Liver (tissue), 3 donors: ENCODE results near the gene CSF2.

ENCODE experiments used
- EGR1 ChIP-seq, 2 donors: IDR thresholded peaks; 2 replicates each; pipeline ENCODE4 v1.6.1; 2016 to 2018; ENCODE audit warnings: antibody characterized with exemption in 2 of 2, low read depth in 2 of 2
- FOXA1 ChIP-seq: IDR thresholded peaks from 2 replicates; pipeline ENCODE4 v1.6.1; 2016; ENCODE audit warnings: antibody characterized with exemption
- GABPA ChIP-seq, 2 donors: IDR thresholded peaks in 1 of 2; conservative IDR thresholded peaks in 1 of 2; 2 replicates each; pipeline ENCODE4 v1.6.1; 2016; ENCODE audit warnings: antibody characterized with exemption in 2 of 2, mild to moderate bottlenecking in 1 of 2, moderate library complexity in 1 of 2
- HNF4A ChIP-seq, 2 donors: conservative IDR thresholded peaks; 2 replicates each; pipeline ENCODE4 v1.6.1; 2016; ENCODE audit warnings: antibody characterized with exemption in 2 of 2, mild to moderate bottlenecking in 2 of 2
- JUND ChIP-seq, 2 donors: IDR thresholded peaks; 2 replicates each; pipeline ENCODE4 v1.6.1; 2016; ENCODE audit warnings: antibody characterized with exemption in 2 of 2
- RAD21 ChIP-seq, 2 donors: IDR thresholded peaks; 2 replicates each; pipeline ENCODE4 v1.6.1; 2016; ENCODE audit warnings: antibody characterized with exemption in 2 of 2, mild to moderate bottlenecking in 2 of 2
- SP1 ChIP-seq: IDR thresholded peaks from 2 replicates; pipeline ENCODE4 v1.6.1; 2018; ENCODE audit warnings: antibody characterized with exemption, mild to moderate bottlenecking
- TAF1 ChIP-seq: conservative IDR thresholded peaks from 2 replicates; pipeline ENCODE4 v1.6.1; 2016; ENCODE audit warnings: antibody characterized with exemption, mild to moderate bottlenecking
- YY1 ChIP-seq: IDR thresholded peaks from 2 replicates; pipeline ENCODE4 v1.6.1; 2016; ENCODE audit warnings: antibody characterized with exemption, mild to moderate bottlenecking
- TF ChIP-seq, protein P1 (sequence below): fragments of 150-350 bp; IDR thresholded peaks from 2 replicates; pipeline ENCODE4 v1.5.1; 2017; ENCODE audit warnings: improper control_type of control experiment, low read depth, low read length; ENCODE audit not compliant: missing input control
- TF ChIP-seq, protein P2 (sequence below): IDR thresholded peaks from 2 replicates; pipeline ENCODE4 v1.6.1; 2016; ENCODE audit warnings: antibody characterized with exemption
- TF ChIP-seq, protein P3 (sequence below): IDR thresholded peaks from 2 replicates; pipeline ENCODE4 v1.6.1; 2016; ENCODE audit warnings: antibody characterized with exemption, mild to moderate bottlenecking
- TF ChIP-seq, protein P4 (sequence below): IDR thresholded peaks from 2 replicates; pipeline ENCODE4 v1.6.1; 2016; ENCODE audit warnings: antibody characterized with exemption
- donor health status: healthy.
- donor health status: healthy.

- no peak for TF ChIP-seq TAF1
- TF ChIP-seq, protein P1, sequence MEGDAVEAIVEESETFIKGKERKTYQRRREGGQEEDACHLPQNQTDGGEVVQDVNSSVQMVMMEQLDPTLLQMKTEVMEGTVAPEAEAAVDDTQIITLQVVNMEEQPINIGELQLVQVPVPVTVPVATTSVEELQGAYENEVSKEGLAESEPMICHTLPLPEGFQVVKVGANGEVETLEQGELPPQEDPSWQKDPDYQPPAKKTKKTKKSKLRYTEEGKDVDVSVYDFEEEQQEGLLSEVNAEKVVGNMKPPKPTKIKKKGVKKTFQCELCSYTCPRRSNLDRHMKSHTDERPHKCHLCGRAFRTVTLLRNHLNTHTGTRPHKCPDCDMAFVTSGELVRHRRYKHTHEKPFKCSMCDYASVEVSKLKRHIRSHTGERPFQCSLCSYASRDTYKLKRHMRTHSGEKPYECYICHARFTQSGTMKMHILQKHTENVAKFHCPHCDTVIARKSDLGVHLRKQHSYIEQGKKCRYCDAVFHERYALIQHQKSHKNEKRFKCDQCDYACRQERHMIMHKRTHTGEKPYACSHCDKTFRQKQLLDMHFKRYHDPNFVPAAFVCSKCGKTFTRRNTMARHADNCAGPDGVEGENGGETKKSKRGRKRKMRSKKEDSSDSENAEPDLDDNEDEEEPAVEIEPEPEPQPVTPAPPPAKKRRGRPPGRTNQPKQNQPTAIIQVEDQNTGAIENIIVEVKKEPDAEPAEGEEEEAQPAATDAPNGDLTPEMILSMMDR: no peak
- TF ChIP-seq, protein P2, sequence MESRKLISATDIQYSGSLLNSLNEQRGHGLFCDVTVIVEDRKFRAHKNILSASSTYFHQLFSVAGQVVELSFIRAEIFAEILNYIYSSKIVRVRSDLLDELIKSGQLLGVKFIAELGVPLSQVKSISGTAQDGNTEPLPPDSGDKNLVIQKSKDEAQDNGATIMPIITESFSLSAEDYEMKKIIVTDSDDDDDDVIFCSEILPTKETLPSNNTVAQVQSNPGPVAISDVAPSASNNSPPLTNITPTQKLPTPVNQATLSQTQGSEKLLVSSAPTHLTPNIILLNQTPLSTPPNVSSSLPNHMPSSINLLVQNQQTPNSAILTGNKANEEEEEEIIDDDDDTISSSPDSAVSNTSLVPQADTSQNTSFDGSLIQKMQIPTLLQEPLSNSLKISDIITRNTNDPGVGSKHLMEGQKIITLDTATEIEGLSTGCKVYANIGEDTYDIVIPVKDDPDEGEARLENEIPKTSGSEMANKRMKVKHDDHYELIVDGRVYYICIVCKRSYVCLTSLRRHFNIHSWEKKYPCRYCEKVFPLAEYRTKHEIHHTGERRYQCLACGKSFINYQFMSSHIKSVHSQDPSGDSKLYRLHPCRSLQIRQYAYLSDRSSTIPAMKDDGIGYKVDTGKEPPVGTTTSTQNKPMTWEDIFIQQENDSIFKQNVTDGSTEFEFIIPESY: no peak
- no peak for TF ChIP-seq RAD21 (IDR thresholded peaks at IDR 0.05)
- TF ChIP-seq, protein P3, sequence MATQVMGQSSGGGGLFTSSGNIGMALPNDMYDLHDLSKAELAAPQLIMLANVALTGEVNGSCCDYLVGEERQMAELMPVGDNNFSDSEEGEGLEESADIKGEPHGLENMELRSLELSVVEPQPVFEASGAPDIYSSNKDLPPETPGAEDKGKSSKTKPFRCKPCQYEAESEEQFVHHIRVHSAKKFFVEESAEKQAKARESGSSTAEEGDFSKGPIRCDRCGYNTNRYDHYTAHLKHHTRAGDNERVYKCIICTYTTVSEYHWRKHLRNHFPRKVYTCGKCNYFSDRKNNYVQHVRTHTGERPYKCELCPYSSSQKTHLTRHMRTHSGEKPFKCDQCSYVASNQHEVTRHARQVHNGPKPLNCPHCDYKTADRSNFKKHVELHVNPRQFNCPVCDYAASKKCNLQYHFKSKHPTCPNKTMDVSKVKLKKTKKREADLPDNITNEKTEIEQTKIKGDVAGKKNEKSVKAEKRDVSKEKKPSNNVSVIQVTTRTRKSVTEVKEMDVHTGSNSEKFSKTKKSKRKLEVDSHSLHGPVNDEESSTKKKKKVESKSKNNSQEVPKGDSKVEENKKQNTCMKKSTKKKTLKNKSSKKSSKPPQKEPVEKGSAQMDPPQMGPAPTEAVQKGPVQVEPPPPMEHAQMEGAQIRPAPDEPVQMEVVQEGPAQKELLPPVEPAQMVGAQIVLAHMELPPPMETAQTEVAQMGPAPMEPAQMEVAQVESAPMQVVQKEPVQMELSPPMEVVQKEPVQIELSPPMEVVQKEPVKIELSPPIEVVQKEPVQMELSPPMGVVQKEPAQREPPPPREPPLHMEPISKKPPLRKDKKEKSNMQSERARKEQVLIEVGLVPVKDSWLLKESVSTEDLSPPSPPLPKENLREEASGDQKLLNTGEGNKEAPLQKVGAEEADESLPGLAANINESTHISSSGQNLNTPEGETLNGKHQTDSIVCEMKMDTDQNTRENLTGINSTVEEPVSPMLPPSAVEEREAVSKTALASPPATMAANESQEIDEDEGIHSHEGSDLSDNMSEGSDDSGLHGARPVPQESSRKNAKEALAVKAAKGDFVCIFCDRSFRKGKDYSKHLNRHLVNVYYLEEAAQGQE: no peak
- no peak for TF ChIP-seq JUND (IDR thresholded peaks at IDR 0.05)
- TF ChIP-seq EGR1 (IDR thresholded peaks at IDR 0.05; ENCODE audit: low read depth in 2 of 2): no peak
- no peak for TF ChIP-seq SP1
- TF ChIP-seq HNF4A (conservative IDR thresholded peaks at IDR 0.05): no peak
- TF ChIP-seq FOXA1: no peak
- no peak for TF ChIP-seq YY1
- no peak for TF ChIP-seq GABPA (IDR thresholded peaks at IDR 0.05 in 1 of 2, conservative IDR thresholded peaks at IDR 0.05 in 1 of 2)
- TF ChIP-seq, protein P4, sequence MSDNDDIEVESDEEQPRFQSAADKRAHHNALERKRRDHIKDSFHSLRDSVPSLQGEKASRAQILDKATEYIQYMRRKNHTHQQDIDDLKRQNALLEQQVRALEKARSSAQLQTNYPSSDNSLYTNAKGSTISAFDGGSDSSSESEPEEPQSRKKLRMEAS: no peak
Observed at GRCh38 chr5:132090107-132090506, 16.5 kb downstream of the CSF2 start.
